Gastrocnemius medialis (tissue), 4 donors: ENCODE data around the gene SIK1.

Source experiments
- CTCF ChIP-seq, 5 experiments: fragments of 450-650 bp in 3 of 5; fragments of 200-600 bp in 2 of 5; sonication (generic) in 2 of 5; IDR thresholded peaks in 4 of 5; conservative IDR thresholded peaks in 1 of 5; 1 replicate in 4 of 5; 2 replicates in 1 of 5; pipeline ENCODE4 v1.5.1; 2016 to 2019; ENCODE audit warnings: antibody characterized with exemption in 5 of 5, mild to moderate bottlenecking in 3 of 5, moderate library complexity in 3 of 5
- POLR2A ChIP-seq, 2 donors: fragments of 450-650 bp; IDR thresholded peaks; one replicate each; pipeline ENCODE4 v1.6.1; 2017; ENCODE audit warnings: antibody characterized with exemption in 2 of 2, mild to moderate bottlenecking in 2 of 2, moderate library complexity in 2 of 2

- TF ChIP-seq CTCF (IDR thresholded peaks at IDR 0.05 in 4 of 5, conservative IDR thresholded peaks at IDR 0.05 in 1 of 5) (no peak), POLR2A (IDR thresholded peaks at IDR 0.05) (no peak)
Observed at GRCh38 chr21:43376478-43376882, 50.5 kb downstream of the SIK1 start.
